AG08395 (cell line): ENCODE data around the gene SELENBP1.
A peak's percentile ranks its signal among the peaks of the same experiment; 100 is the strongest.

Source experiments
- DNase-seq: peaks from one replicate; pipeline ENCODE4 v3.0.0; 2012; ENCODE audit warnings: mixed read lengths, low spot score

SELENBP1 gene

GRCh38 chr1:151343587-151343986 lies 28.9 kb downstream of the SELENBP1 start:
- DNase-seq = no peak

GRCh38 chr1:151342569-151342968 lies 29.9 kb downstream of the SELENBP1 start:
- DNase-seq = no peak

- DNase-seq = no peak
Measured at GRCh38 chr1:151342021-151342420, 30.5 kb downstream of the SELENBP1 start.

- DNase-seq = peak; percentile 77
Measured at GRCh38 chr1:151340870-151341754, 31.4 kb downstream of the SELENBP1 start.

GRCh38 chr1:151336556-151336955 lies 35.9 kb downstream of the SELENBP1 start:
- no peak for DNase-seq

GRCh38 chr1:151334822-151335221 lies 37.7 kb downstream of the SELENBP1 start:
- no peak for DNase-seq

GRCh38 chr1:151327903-151328674 lies 44.4 kb downstream of the SELENBP1 start:
- peak; percentile 17 for DNase-seq

GRCh38 chr1:151327223-151327902 lies 45.1 kb downstream of the SELENBP1 start, which contains the start of gene PI4KB:
PI4KB (minus strand) TSS chr1:151327416; CDS start chr1:151316481, 10,935 bp downstream.
- peak; percentile 98 for DNase-seq

- DNase-seq = peak; percentile 53
Measured at GRCh38 chr1:151326619-151327222, 45.8 kb downstream of the SELENBP1 start.

- DNase-seq = peak; percentile 31
Measured at GRCh38 chr1:151325646-151326429, 46.7 kb downstream of the SELENBP1 start.

GRCh38 chr1:151325231-151325630 lies 47.3 kb downstream of the SELENBP1 start:
- DNase-seq = no peak

- no peak for DNase-seq
Measured at GRCh38 chr1:151324390-151324930, 48.0 kb downstream of the SELENBP1 start.

- no peak for DNase-seq
Measured at GRCh38 chr1:151318975-151319374, 53.5 kb downstream of the SELENBP1 start.

- DNase-seq = no peak
Measured at GRCh38 chr1:151315565-151316235, 56.8 kb downstream of the SELENBP1 start.
